DMS153 treated with DMSO at 0.1 percent for 48 hours (cell line): ENCODE data around the gene BAIAP3.
"Not testable (repeated sequence)": the region's sequence is repeated elsewhere in the genome, so short reads cannot be mapped to it uniquely, and the experiment has no call there.

ENCODE experiments used
- DNase-seq: peaks from one replicate; lab custom pipeline; 2025; ENCODE audit not compliant: unreplicated experiment; lab: John Stamatoyannopoulos, UW

Gene BAIAP3

GRCh38 chr16:1315081-1316032 lies 18.1 kb upstream of the BAIAP3 start:
- DNase-seq: no peak

- DNase-seq: no peak
Measured at GRCh38 chr16:1316033-1316405, 17.4 kb upstream of the BAIAP3 start.

- DNase-seq: no peak
Measured at GRCh38 chr16:1317479-1318267, 15.8 kb upstream of the BAIAP3 start.

GRCh38 chr16:1318268-1318545 lies 15.2 kb upstream of the BAIAP3 start:
- no peak for DNase-seq

GRCh38 chr16:1319041-1319440 lies 14.4 kb upstream of the BAIAP3 start:
- DNase-seq: no peak

- DNase-seq: no peak
Measured at GRCh38 chr16:1320097-1320496, 13.3 kb upstream of the BAIAP3 start.

- DNase-seq: no peak
Measured at GRCh38 chr16:1320658-1321240, 12.7 kb upstream of the BAIAP3 start.

GRCh38 chr16:1322407-1322806 lies 11.0 kb upstream of the BAIAP3 start:
- no peak for DNase-seq

- no peak for DNase-seq
Measured at GRCh38 chr16:1323296-1324239, 9.9 kb upstream of the BAIAP3 start.

- DNase-seq: no peak
Measured at GRCh38 chr16:1324286-1324826, 9.1 kb upstream of the BAIAP3 start.

- DNase-seq: no peak
Measured at GRCh38 chr16:1325261-1325660, 8.2 kb upstream of the BAIAP3 start.

- DNase-seq: no peak
Measured at GRCh38 chr16:1325673-1326371, 7.6 kb upstream of the BAIAP3 start.

- DNase-seq: no peak
Measured at GRCh38 chr16:1326391-1326790, 7.1 kb upstream of the BAIAP3 start.

GRCh38 chr16:1326946-1327618 lies 6.4 kb upstream of the BAIAP3 start:
- DNase-seq: no peak

GRCh38 chr16:1327619-1327947 lies 5.9 kb upstream of the BAIAP3 start:
- no peak for DNase-seq

- DNase-seq: not testable (repeated sequence)
Measured at GRCh38 chr16:1328136-1328535, 5.3 kb upstream of the BAIAP3 start.

GRCh38 chr16:1328961-1329360 lies 4.5 kb upstream of the BAIAP3 start:
- not testable (repeated sequence) for DNase-seq

GRCh38 chr16:1330260-1330914 lies 3.1 kb upstream of the BAIAP3 start:
- DNase-seq: no peak
